ENCODE results near the gene PLCB3.

Gene PLCB3

GRCh38 chr11:64251016-64251752 is at the start of gene PLCB3:
PLCB3 (plus strand) TSS chr11:64251530; CDS start chr11:64251650, 120 bp downstream.
- no peak for FAIRE-seq
- peak; percentile 82 for DNase-seq (ENCODE audit: extremely low spot score, insufficient read length, low read depth)

GRCh38 chr11:64201543-64201942 is 49.8 kb upstream of the PLCB3 start:
- no peak for FAIRE-seq
- DNase-seq (ENCODE audit: extremely low spot score, insufficient read length, low read depth), result no peak

- DNase-seq (ENCODE audit: extremely low spot score, insufficient read length, low read depth), result no peak
- no peak for FAIRE-seq
Observed at GRCh38 chr11:64202992-64203391, 48.3 kb upstream of the PLCB3 start.

DNA sequence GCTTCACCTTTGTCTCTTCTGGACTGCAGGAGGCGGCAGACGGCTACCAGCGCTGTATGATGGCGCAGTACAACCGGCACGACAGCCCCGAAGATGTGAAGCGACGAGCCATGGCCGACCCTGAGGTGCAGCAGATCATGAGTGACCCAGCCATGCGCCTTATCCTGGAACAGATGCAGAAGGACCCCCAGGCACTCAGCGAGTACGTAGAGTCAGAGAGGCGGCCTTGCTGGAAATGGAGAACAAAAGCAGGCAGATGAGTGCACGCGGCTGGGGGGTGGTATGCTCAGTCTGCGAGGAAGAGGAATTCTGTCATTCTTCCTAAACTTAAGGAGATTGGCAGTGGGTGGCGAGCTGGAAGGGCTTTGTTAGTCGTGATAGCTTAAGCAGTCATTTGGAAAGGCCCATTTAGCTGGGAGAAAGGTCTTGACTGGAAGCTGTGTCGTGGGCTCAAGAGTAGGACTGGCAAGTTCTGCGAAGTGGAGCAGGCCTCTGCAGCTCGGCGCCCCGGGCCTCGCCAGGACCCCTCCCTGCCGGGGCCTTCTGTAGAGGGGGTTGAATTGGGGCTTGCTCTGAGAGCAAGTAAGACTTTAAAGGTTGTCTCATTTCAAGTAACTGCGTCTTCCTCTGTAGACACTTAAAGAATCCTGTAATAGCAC is 47.8 kb upstream of the PLCB3 start:
- FAIRE-seq, result no peak
- DNase-seq (ENCODE audit: extremely low spot score, insufficient read length, low read depth), result no peak

- no peak for DNase-seq (ENCODE audit: extremely low spot score, insufficient read length, low read depth)
- FAIRE-seq, result no peak
Observed at GRCh38 chr11:64204080-64204440, 47.3 kb upstream of the PLCB3 start.

DNA sequence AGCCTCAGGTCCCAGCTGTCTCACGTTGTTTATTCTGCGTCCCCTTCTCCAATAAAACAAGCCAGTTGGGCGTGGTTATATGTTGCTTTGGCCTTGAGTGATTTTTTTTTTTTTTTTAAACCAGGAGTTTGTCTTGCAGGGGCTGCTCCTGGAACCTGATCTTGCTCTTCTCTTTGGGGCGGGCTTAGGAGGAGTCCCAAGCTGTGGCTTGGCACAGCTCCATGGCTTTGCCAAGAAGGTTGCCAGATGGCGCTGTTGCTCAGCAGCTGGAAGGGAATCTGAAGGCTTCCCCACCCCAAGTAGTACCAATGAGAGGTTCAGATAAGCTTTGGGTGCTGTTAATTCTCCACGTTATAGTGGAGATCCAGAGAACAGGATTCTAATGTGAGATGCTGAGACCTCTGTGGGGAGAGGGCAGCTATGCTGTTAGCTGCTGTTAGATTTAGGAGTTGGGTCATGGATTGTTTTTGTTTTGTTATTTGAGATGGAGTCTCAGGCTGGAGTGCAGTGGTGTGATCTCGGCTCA is 46.8 kb upstream of the PLCB3 start:
- no peak for DNase-seq (ENCODE audit: extremely low spot score, insufficient read length, low read depth)
- FAIRE-seq, result peak; percentile 72

- peak; percentile 70 for FAIRE-seq
- no peak for DNase-seq (ENCODE audit: extremely low spot score, insufficient read length, low read depth)
Observed at GRCh38 chr11:64206457-64207255, 44.7 kb upstream of the PLCB3 start, which contains the start of gene FERMT3. FERMT3 (plus strand) TSS chr11:64206721; CDS start chr11:64207365, 644 bp downstream.

DNA sequence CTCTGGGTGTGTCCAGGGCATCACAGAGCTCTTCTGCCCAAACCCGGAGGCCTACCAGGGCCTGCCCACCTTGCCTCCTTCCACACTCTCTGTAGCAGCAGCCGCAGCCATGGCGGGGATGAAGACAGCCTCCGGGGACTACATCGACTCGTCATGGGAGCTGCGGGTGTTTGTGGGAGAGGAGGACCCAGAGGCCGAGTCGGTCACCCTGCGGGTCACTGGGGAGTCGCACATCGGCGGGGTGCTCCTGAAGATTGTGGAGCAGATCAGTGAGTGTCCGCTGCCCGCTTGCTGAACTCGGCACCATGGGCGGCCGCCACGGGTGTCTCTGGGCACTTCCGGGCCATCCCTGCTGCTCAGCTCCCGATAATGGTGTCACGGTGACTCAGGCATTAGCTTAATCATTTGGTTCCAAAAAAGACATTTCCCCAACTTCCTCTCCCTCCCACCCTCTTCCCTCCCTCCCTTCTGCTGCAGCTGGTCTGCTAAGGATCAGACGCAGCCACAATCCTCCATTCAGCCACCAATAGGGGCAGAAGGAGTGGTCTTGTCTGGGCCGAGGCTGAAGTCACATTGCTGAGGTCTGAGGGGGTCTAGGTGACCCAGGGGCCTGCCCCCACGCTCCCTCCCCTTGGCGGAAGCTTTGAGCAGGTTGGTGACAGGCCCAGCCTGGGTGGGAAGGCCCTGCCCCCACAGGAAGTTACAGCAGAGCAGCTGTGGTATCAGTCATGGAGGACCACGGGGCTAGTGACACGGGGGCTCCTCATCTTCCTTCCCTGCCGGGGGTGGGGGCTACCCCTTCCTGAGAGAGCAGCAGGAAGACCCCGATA is 43.9 kb upstream of the PLCB3 start:
- DNase-seq (ENCODE audit: extremely low spot score, insufficient read length, low read depth) (peak; percentile 84), FAIRE-seq (peak; percentile 94)

DNA sequence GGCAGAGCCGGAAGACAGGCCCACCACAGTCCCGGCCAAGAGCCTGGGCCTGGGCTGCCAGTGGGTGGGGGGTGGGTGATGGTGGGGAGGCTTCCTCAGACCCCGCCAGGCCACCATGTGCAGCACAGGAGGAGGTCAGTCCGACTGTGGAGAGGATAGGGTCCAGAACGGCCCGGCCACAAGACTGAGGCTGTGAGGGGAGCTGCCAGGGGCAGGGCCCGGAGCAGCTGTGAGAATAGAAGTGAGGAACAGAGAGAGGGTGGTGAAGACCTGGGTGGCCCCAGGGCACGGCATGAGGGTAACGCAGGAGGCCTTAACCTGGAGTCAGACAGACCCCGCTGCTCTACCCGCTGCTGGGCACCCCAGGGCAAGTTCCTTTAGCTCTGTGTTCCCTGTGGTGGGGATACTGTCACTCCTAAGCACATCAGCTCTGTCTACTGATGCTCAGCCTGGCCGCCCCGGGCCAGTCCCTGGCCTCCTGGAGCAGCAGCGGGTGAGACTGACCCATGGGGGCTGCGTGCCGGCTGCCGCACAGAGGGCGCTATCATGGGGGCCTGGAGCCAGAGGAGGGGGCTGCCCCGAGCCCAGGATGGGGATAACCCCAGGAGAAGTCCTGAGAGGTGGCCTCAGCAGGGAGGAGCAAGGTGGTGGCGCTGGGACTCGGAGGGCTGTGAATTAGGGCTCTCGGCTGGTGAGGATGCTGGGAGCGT is 43.1 kb upstream of the PLCB3 start:
- DNase-seq (ENCODE audit: extremely low spot score, insufficient read length, low read depth) (no peak), FAIRE-seq (no peak)

- FAIRE-seq (no peak), DNase-seq (ENCODE audit: extremely low spot score, insufficient read length, low read depth) (no peak)
Observed at GRCh38 chr11:64208796-64209562, 42.4 kb upstream of the PLCB3 start.

GRCh38 chr11:64209563-64209843 is 41.8 kb upstream of the PLCB3 start:
- FAIRE-seq, result no peak

GRCh38 chr11:64210301-64211020 is 40.9 kb upstream of the PLCB3 start:
- DNase-seq (ENCODE audit: extremely low spot score, insufficient read length, low read depth) (no peak), FAIRE-seq (no peak)

More at GRCh38 chr11:64209563-64209843, 41.8 kb upstream of the PLCB3 start:
- DNase-seq (ENCODE audit: extremely low spot score, insufficient read length, low read depth), result no peak

- DNase-seq (ENCODE audit: extremely low spot score, insufficient read length, low read depth) (no peak), FAIRE-seq (no peak)
Observed at GRCh38 chr11:64211181-64211872, 40.0 kb upstream of the PLCB3 start.

DNA sequence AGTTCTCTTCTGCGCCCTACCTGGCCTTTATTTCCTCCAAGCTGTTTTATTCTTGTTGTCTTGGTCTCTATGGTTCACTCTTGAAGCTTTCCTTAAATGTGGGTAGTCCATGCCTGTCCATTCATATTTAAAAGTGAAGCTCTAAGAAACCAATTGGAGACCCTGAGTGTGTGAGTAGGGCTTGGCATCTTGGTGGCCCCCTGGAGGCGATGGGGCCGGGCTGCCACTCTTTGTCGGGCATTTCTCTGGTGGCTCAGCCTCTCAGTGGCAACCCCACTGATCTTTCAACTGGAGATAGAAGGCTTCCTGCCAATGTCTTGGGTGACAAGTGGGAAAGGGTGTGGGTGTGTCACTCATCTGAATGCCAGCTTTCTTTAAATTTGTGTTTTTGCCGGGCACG is 34.5 kb upstream of the PLCB3 start:
- no peak for DNase-seq (ENCODE audit: extremely low spot score, insufficient read length, low read depth)

DNA sequence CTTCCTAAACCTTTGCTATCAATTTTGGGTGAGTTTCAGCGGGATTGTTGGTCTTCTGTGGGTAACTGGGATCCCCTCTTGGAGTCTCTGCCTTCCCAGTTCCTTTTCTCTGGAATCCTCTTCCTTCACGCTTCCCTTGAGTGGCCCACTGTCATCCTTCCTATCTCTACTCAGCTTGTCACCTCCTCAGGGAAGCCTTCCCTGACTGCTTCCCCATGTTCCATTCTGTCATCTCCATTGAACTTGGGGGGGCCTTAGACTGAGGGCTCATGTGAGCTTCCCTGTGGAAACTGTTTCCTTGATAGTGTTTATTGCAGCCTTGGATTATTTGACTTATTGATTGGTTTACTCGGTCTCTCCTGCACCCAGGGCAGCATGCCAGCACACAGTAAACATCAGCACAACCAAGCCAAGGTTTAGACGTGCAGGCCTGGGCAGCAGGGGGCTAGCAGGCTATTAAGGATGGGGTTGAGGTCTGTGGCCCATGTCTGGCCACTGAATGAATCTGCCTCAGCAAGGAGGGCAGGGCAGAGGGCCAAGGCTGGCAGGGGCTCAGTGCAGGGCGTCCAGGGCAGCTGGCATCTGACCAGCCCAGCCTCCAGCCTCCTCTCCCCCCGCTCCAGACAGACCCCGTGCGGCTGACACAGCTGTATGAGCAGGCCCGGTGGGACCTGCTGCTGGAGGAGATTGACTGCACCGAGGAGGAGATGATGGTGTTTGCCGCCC is 32.5 kb upstream of the PLCB3 start:
- FAIRE-seq (no peak), DNase-seq (ENCODE audit: extremely low spot score, insufficient read length, low read depth) (no peak)

More for the DNA sequence above, 34.5 kb upstream of the PLCB3 start:
- no peak for FAIRE-seq

DNA sequence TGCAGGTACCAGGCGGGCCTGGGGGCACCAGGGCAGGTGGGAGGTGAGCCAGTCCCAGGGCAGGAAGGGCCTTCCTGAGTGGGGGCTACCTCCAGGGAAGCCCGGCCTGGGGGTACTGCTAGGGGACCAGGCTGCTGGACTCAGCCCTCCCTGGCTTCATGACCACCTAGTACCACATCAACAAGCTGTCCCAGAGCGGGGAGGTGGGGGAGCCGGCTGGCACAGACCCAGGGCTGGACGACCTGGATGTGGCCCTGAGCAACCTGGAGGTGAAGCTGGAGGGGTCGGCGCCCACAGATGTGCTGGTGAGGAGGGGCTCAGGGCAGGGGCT is 32.0 kb upstream of the PLCB3 start:
- FAIRE-seq (no peak), DNase-seq (ENCODE audit: extremely low spot score, insufficient read length, low read depth) (no peak)

DNA sequence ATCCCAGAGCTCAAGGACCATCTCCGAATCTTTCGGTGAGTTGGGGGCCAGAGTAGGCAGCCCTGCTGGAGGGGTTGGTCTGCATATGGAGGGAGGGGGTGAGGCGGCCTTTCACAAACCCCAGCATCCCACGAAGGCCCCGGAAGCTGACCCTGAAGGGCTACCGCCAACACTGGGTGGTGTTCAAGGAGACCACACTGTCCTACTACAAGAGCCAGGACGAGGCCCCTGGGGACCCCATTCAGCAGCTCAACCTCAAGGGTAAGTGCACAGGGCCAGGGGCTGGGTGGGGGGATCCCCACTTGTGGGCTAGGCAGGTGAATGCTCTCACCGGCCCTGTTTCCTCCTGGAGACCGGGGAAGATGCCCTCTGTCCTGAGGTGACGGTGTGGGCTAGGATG is 31.6 kb upstream of the PLCB3 start:
- FAIRE-seq (no peak), DNase-seq (ENCODE audit: extremely low spot score, insufficient read length, low read depth) (no peak)
